IMR-90 (cell line): Measurements from ENCODE around the gene PLA2G2C. TPM values are rescaled to one million over a fixed set of nuclear protein-coding genes. Genes with fewer than 3 reads are reported as not detected.

Experiments
- ATAC-seq: fragments of 200-7000 bp; cut with Tn5 transposase; 2 replicates; pipeline ENCODE4 v1.9.1; 2020; ENCODE audit warnings: low read depth, mild to moderate bottlenecking, moderate library complexity
- BruUV-seq: library from RNA; stranded (reverse); fragments of 400-500 nt; replicated peaks from 2 replicates; lab custom pipeline; 2021; lab: Mats Ljungman, UMichigan
- CTCF ChIA-PET: fragments of 300-600 bp; formaldehyde crosslinking; extraction: SDS; loops from one replicate; lab custom pipeline; 2021; ENCODE audit warnings: antibody characterized with exemption; lab: Yijun Ruan, JAX
- POLR2A ChIA-PET: fragments of 300-600 bp; sonication (Branson Sonifier 250); formaldehyde crosslinking; loops from one replicate; lab custom pipeline; 2022; ENCODE audit warnings: antibody characterized with exemption; ENCODE audit not compliant: unreplicated experiment; lab: Charles Lee
- DNase-seq: peaks from one replicate; pipeline ENCODE4 v3.0.0; 2013
- H2AFZ ChIP-seq: replicated peaks from 2 replicates; pipeline ENCODE3; 2013; ENCODE audit warnings: low read length, mild to moderate bottlenecking; ENCODE audit not compliant: poor library complexity
- H2AK5ac ChIP-seq: 2 replicates; pipeline ENCODE4 v1.6.1; 2013; ENCODE audit warnings: low read depth, low read length, inconsistent platforms
- H2AK9ac ChIP-seq: replicated peaks from 2 replicates; pipeline ENCODE3; 2013; ENCODE audit warnings: mild to moderate bottlenecking, low read depth, low read length, moderate library complexity; ENCODE audit not compliant: poor library complexity
- H2BK120ac ChIP-seq: 2 replicates; pipeline ENCODE4 v1.6.1; 2013; ENCODE audit warnings: low read depth, low read length, inconsistent platforms
- H2BK15ac ChIP-seq: 3 replicates; pipeline ENCODE4 v1.6.1; 2013; ENCODE audit warnings: low read depth, low read length, inconsistent platforms
- H2BK20ac ChIP-seq: 2 replicates; pipeline ENCODE4 v1.6.1; 2013; ENCODE audit warnings: low read depth, mild to moderate bottlenecking, inconsistent platforms, low read length, moderate library complexity
- H2BK5ac ChIP-seq: 2 replicates; pipeline ENCODE4 v1.6.1; 2013; ENCODE audit warnings: mild to moderate bottlenecking, low read depth, low read length, inconsistent platforms; ENCODE audit not compliant: poor library complexity, severe bottlenecking
- H3K14ac ChIP-seq: replicated peaks from 2 replicates; pipeline ENCODE4 v1.6.1; 2013; ENCODE audit warnings: low read depth, low read length, inconsistent platforms
- H3K18ac ChIP-seq: 2 replicates; pipeline ENCODE4 v1.6.1; 2013; ENCODE audit warnings: low read depth, low read length, control low read depth
- H3K23ac ChIP-seq: 2 replicates; pipeline ENCODE4 v1.6.1; 2013; ENCODE audit warnings: low read depth, low read length, inconsistent platforms
- H3K27ac ChIP-seq: 2 replicates; pipeline ENCODE4 v1.5.1; 2013; ENCODE audit warnings: mild to moderate bottlenecking, control low read depth, low read length; ENCODE audit not compliant: insufficient read depth
- H3K27me3 ChIP-seq: 2 replicates; pipeline ENCODE4 v1.6.1; 2013; ENCODE audit warnings: low read length; ENCODE audit not compliant: control insufficient read depth, insufficient read depth
- H3K36me3 ChIP-seq: 2 replicates; pipeline ENCODE4 v1.6.1; 2013; ENCODE audit warnings: low read length, mixed read lengths; ENCODE audit not compliant: control insufficient read depth, insufficient read depth
- H3K4ac ChIP-seq: 2 replicates; pipeline ENCODE4 v1.6.1; 2013; ENCODE audit warnings: low read depth, low read length, inconsistent platforms
- H3K4me1 ChIP-seq: 2 replicates; pipeline ENCODE4 v1.6.1; 2013; ENCODE audit warnings: low read length, mixed read lengths; ENCODE audit not compliant: control insufficient read depth, insufficient read depth
- H3K4me2 ChIP-seq: 2 replicates; pipeline ENCODE4 v1.6.1; 2013; ENCODE audit warnings: low read depth, mild to moderate bottlenecking, control low read depth, low read length, moderate library complexity
- H3K4me3 ChIP-seq: 2 replicates; pipeline ENCODE4 v1.5.1; 2013; ENCODE audit warnings: low read depth, mild to moderate bottlenecking, control low read depth, low read length, moderate library complexity; ENCODE audit not compliant: insufficient read depth
- H3K56ac ChIP-seq: 2 replicates; pipeline ENCODE4 v1.6.1; 2013; ENCODE audit warnings: low read length, inconsistent platforms; ENCODE audit not compliant: insufficient read depth; ENCODE audit errors: extremely low read depth
- H3K79me1 ChIP-seq, 2 experiments: 2 replicates each; pipeline ENCODE4 v1.6.1; 2013; ENCODE audit warnings: low read length in 2 of 2, inconsistent platforms in 1 of 2, low read depth in 1 of 2
- H3K9ac ChIP-seq: 2 replicates; pipeline ENCODE4 v1.6.1; 2013; ENCODE audit warnings: low read depth, low read length, control low read depth
- H3K9me1 ChIP-seq: 2 replicates; pipeline ENCODE4 v1.6.1; 2013; ENCODE audit warnings: low read length, inconsistent platforms; ENCODE audit not compliant: insufficient read depth
- H3K9me3 ChIP-seq: 2 replicates; pipeline ENCODE4 v1.6.1; 2013; ENCODE audit warnings: low read length; ENCODE audit not compliant: control insufficient read depth, insufficient read depth
- H4K20me1 ChIP-seq: 2 replicates; pipeline ENCODE4 v1.6.1; 2013; ENCODE audit warnings: low read length, inconsistent platforms; ENCODE audit not compliant: insufficient read depth
- H4K5ac ChIP-seq: 2 replicates; pipeline ENCODE4 v1.6.1; 2013; ENCODE audit warnings: mild to moderate bottlenecking, low read depth, low read length, control low read depth
- H4K8ac ChIP-seq, 2 experiments: 2 replicates each; pipeline ENCODE4 v1.6.1; 2013; ENCODE audit warnings: low read depth in 2 of 2, low read length in 2 of 2, control low read depth in 1 of 2, inconsistent platforms in 1 of 2
- H4K91ac ChIP-seq: 2 replicates; pipeline ENCODE4 v1.6.1; 2013; ENCODE audit warnings: low read depth, low read length, inconsistent platforms; ENCODE audit not compliant: insufficient read depth
- CEBPB ChIP-seq: IDR thresholded peaks from 2 replicates; pipeline ENCODE4 v1.6.1; 2012; ENCODE audit warnings: low read depth, low read length, improper control_type of control experiment
- CHD1 ChIP-seq: IDR thresholded peaks from 2 replicates; pipeline ENCODE4 v1.6.1; 2012; ENCODE audit warnings: low read depth, low read length, improper control_type of control experiment
- POLR2A ChIP-seq: IDR thresholded peaks from 2 replicates; pipeline ENCODE4 v1.6.1; 2012; ENCODE audit warnings: mild to moderate bottlenecking, low read depth, low read length
- RAD21 ChIP-seq: IDR thresholded peaks from 2 replicates; pipeline ENCODE4 v1.6.1; 2012; ENCODE audit warnings: low read length, improper control_type of control experiment
- RCOR1 ChIP-seq: IDR thresholded peaks from 2 replicates; pipeline ENCODE4 v1.6.1; 2012; ENCODE audit warnings: mild to moderate bottlenecking, low read length, improper control_type of control experiment; ENCODE audit not compliant: insufficient replicate concordance
- RFX5 ChIP-seq: IDR thresholded peaks from 2 replicates; pipeline ENCODE4 v1.8.0; 2012; ENCODE audit warnings: low read depth, mild to moderate bottlenecking, low read length, moderate library complexity
- SMC3 ChIP-seq: fragments of 150-350 bp; IDR thresholded peaks from 2 replicates; pipeline ENCODE4 v1.6.1; 2016; ENCODE audit warnings: low read depth, mild to moderate bottlenecking, antibody characterized with exemption, low read length, moderate library complexity
- WGBS, 2 experiments: methylation state at CpG; one replicate each; pipeline versions ENCODE4 v1.1.5 to v1.1.7; 2013; ENCODE audit warnings: missing lambda C conversion rate in 2 of 2; ENCODE audit not compliant: insufficient read length in 1 of 2; ENCODE audit errors: extremely low coverage in 2 of 2; 5-methylcytosine and 5-hydroxymethylcytosine counted together
- dilution Hi-C: fragments of 300-500 bp; cut with HindIII; formaldehyde crosslinking; loops from one replicate; pipeline ENCODE4 v1.14.3; 2018; ENCODE audit warnings: low sequenced_read_pairs; ENCODE audit not compliant: unreplicated experiment
- in situ Hi-C: fragments of 300-500 bp; cut with MboI; formaldehyde crosslinking; loops from 3 replicates; pipeline ENCODE4 v1.14.3; 2019; ENCODE audit warnings: low sequenced_read_pairs, inconsistent platforms, mixed read lengths
- intact Hi-C: fragments of 100-400 bp; cut with micrococcal nuclease; formaldehyde crosslinking; loops from 2 replicates; pipeline ENCODE4 v1.10.0; 2022
- polyA plus RNA-seq, 3 experiments: library from polyadenylated mRNA; depleted of rRNA; stranded (reverse); fragments of >200 nt; gene quantifications; 2 replicates each; pipeline ENCODE4 v1.2.3, GENCODE V29; 2012; ENCODE audit warnings: low replicate concordance in 1 of 3
- total RNA-seq: library from RNA; depleted of rRNA; stranded (reverse); fragments of >200 nt; gene quantifications from 2 replicates; pipeline ENCODE4 v1.2.3, GENCODE V29; 2012
- TF ChIP-seq, protein P1 (sequence below): fragments of 150-350 bp; IDR thresholded peaks from 2 replicates; pipeline ENCODE4 v1.6.1; 2017; ENCODE audit warnings: mild to moderate bottlenecking, antibody characterized with exemption, low read length, low read depth

The PLA2G2C gene
- total and polyA plus RNA-seq, 2 of the 4 experiments (the other 2 are of a cell fraction) = not detected

- no peak overlapping the region for H2BK5ac ChIP-seq
- no peak for TF ChIP-seq SMC3
- TF ChIP-seq, protein P1, sequence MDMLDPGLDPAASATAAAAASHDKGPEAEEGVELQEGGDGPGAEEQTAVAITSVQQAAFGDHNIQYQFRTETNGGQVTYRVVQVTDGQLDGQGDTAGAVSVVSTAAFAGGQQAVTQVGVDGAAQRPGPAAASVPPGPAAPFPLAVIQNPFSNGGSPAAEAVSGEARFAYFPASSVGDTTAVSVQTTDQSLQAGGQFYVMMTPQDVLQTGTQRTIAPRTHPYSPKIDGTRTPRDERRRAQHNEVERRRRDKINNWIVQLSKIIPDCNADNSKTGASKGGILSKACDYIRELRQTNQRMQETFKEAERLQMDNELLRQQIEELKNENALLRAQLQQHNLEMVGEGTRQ = no peak
- no peak for TF ChIP-seq RFX5
- TF ChIP-seq RAD21 = no peak
- TF ChIP-seq CEBPB = no peak
- no peak for TF ChIP-seq RCOR1
- no peak for TF ChIP-seq CHD1
- TF ChIP-seq POLR2A = no peak
- H3K4me3 ChIP-seq = no peak overlapping the region
- H3K79me1 ChIP-seq = no peaks in the 10 kb centered on the region
- no peak overlapping the region for H3K23ac ChIP-seq
- no peak overlapping the region for H2BK20ac ChIP-seq
- no peak overlapping the region for H3K4me2 ChIP-seq
- no peak overlapping the region for H3K18ac ChIP-seq
- BruUV-seq = no TSS peak
- in situ Hi-C loops = no loop called here
- ChIA-PET CTCF (no interaction called here), POLR2A (no interaction called here)
- intact Hi-C loops = no loop called here
- H4K20me1 ChIP-seq = no peaks in the 10 kb centered on the region
- H3K14ac ChIP-seq = no peak overlapping the region
- H2AK5ac ChIP-seq = no peak overlapping the region
- no peak overlapping the region for H3K4ac ChIP-seq
- ATAC-seq (no peak), DNase-seq (no peak)
- 83% methylated on average over 11 of the region's 12 CpGs; no CpG with 5 or more reads in 1 of the 2 experiments for WGBS, 2 experiments
- no peaks in the 10 kb centered on the region for H3K4me1 ChIP-seq
- no peak overlapping the region for H3K9ac ChIP-seq
- H4K5ac ChIP-seq = no peak overlapping the region
- H3K9me3 ChIP-seq = no peaks in the 10 kb centered on the region
- no peak overlapping the region for H4K8ac ChIP-seq
- dilution Hi-C loops = no loop called here
- no peaks in the 10 kb centered on the region for H3K36me3 ChIP-seq
- H2BK120ac ChIP-seq = no peak overlapping the region
- H2AK9ac ChIP-seq = no peak overlapping the region
- H3K27me3 ChIP-seq = peaks cover 17% of the 10 kb centered on the region
- H3K27ac ChIP-seq = no peak overlapping the region
- no peak overlapping the region for H2AFZ ChIP-seq
- no peak overlapping the region for H4K91ac ChIP-seq
- H2BK15ac ChIP-seq = no peak overlapping the region
- H3K56ac ChIP-seq = no peak overlapping the region
- no peaks in the 10 kb centered on the region for H3K9me1 ChIP-seq
Observed at GRCh38 chr1:20172033-20172590, 14.2 kb downstream of the PLA2G2C start.
